ENCODE data around the gene HBG1.

The HBG1 gene

DNA sequence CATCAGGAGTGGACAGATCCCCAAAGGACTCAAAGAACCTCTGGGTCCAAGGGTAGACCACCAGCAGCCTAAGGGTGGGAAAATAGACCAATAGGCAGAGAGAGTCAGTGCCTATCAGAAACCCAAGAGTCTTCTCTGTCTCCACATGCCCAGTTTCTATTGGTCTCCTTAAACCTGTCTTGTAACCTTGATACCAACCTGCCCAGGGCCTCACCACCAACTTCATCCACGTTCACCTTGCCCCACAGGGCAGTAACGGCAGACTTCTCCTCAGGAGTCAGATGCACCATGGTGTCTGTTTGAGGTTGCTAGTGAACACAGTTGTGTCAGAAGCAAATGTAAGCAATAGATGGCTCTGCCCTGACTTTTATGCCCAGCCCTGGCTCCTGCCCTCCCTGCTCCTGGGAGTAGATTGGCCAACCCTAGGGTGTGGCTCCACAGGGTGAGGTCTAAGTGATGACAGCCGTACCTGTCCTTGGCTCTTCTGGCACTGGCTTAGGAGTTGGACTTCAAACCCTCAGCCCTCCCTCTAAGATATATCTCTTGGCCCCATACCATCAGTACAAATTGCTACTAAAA is 22.8 kb downstream of the HBG1 start, which contains the start of gene HBB:
Gene HBB, minus strand, starts transcription at position 340 of the 579 bp plus-strand sequence. Its CDS starts 50 bp downstream, at position 290.
- no peak for DNase-seq (ENCODE audit: low spot score)

DNA sequence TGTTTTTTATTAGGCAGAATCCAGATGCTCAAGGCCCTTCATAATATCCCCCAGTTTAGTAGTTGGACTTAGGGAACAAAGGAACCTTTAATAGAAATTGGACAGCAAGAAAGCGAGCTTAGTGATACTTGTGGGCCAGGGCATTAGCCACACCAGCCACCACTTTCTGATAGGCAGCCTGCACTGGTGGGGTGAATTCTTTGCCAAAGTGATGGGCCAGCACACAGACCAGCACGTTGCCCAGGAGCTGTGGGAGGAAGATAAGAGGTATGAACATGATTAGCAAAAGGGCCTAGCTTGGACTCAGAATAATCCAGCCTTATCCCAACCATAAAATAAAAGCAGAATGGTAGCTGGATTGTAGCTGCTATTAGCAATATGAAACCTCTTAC is 24.2 kb downstream of the HBG1 start:
- no peak for DNase-seq (ENCODE audit: low spot score)

DNA sequence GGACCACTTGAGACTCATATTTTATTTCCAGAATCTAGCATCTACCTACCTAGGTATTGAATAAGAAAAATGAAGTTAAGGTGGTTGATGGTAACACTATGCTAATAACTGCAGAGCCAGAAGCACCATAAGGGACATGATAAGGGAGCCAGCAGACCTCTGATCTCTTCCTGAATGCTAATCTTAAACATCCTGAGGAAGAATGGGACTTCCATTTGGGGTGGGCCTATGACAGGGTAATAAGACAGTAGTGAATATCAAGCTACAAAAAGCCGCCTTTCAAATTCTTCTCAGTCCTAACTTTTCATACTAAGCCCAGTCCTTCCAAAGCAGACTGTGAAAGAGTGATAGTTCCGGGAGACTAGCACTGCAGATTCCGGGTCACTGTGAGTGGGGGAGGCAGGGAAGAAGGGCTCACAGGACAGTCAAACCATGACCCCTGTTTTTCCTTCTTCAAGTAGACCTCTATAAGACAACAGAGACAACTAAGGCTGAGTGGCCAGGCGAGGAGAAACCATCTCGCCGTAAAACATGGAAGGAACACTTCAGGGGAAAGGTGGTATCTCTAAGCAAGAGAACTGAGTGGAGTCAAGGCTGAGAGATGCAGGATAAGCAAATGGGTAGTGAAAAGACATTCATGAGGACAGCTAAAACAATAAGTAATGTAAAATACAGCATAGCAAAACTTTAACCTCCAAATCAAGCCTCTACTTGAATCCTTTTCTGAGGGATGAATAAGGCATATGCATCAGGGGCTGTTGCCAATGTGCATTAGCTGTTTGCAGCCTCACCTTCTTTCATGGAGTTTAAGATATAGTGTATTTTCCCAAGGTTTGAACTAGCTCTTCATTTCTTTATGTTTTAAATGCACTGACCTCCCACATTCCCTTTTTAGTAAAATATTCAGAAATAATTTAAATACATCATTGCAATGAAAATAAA is 24.8 kb downstream of the HBG1 start:
- no peak for DNase-seq (ENCODE audit: low spot score)

DNA sequence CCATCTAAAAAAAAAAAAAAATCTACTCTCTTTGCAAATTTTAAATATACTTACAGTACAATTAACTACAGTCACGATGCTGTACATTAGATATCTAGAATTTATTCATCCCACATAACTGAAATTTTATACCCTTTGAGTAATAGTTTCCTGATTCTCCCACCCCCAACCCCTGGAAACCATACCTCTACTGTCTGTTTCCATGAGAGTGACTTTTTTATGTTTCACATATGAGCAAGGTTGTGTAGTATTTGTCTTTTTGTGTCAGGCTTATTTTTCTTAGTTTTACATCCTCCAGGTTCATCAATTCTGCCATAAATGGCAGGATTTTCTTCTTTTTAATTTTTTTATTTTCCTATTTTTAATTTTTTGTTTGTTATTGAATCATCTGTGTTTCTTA is 26.0 kb downstream of the HBG1 start:
- DNase-seq (ENCODE audit: low spot score): no peak

- DNase-seq (ENCODE audit: low spot score): no peak
These were observed 26.5 kb downstream of the HBG1 start for GRCh38 chr11:5223146-5223545.

- DNase-seq (ENCODE audit: low spot score): no peak
These were observed 39.2 kb downstream of the HBG1 start for GRCh38 chr11:5210376-5210885.

DNA sequence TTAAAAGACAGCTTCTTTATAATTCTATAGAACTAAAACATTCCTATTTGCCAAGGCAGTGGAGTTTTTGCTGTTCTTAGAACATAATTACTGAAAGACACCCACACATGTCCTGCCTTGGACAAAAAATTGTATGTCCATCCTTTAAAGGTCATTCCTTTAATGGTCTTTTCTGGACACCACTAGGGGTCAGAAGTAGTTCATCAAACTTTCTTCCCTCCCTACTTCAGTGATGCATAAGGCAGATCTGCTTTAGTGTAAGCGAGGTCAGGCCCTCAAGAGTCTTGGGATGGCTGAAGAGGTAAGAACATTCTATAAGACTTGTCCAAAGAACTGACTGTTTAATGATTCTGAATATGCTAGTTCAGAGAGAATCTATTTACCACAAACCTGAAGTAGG is 44.9 kb downstream of the HBG1 start:
- DNase-seq (ENCODE audit: low spot score): no peak

- DNase-seq (ENCODE audit: low spot score): no peak
These were observed 46.3 kb downstream of the HBG1 start for GRCh38 chr11:5203366-5203765.

DNA sequence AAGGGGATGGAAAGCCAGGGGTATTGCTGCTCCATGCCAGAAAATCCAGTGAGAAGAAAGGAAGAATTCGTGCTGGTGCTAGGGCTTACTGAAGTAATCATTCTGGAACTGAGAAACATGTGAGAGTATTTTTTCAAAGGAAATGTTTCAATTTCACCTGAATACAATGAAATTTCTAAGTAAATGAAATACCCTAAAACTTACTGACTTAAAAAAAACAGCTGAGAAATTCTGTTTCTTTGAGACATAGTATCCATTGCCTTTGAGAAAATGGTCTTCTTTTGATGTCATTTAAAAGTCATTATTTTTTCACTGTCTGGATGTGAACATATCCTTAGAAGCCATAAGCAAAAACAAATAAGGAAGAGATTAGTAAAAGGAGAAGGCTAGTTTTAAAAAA is 49.1 kb downstream of the HBG1 start, which contains the start of gene OR51V1:
Gene OR51V1, minus strand, starts transcription at position 101 of the 400 bp plus-strand sequence. Its CDS starts 0 bp downstream, at position 101.
- DNase-seq (ENCODE audit: low spot score): no peak

DNA sequence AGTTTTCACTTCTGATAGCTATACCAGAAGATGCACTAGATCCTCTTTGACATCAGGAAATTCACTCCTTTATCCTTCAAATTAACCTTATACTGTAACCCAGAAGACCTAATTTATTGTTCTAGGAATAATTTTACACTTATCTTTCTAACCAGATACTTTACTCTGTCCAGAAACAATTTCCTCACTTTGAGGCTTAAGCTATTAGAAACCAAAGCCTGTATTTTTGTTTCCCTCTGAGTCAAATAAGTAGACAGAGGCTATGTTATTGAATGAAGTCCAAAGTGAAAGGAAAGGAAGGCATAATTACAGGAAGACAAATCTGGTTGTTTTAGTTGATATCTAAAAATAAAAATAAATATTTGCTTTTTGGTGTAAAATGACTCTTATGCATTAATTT is 51.4 kb downstream of the HBG1 start:
- DNase-seq (ENCODE audit: low spot score): no peak

Measured in putamen (tissue), 1 donor.